Urinary bladder (tissue), 4 donors: ENCODE data around the gene NFATC1. TPM values are rescaled to one million over a fixed set of nuclear protein-coding genes. Genes with fewer than 3 reads are reported as not detected.

Experiments used
- DNase-seq: peaks from one replicate; pipeline ENCODE4 v3.0.0-alpha.2; 2015; ENCODE audit errors: extremely low spot score
- H3K27ac ChIP-seq: one replicate; pipeline ENCODE4 v1.5.1; 2013; ENCODE audit warnings: low read depth, mild to moderate bottlenecking, moderate library complexity
- H3K36me3 ChIP-seq: one replicate; pipeline ENCODE4 v1.6.1; 2013; ENCODE audit warnings: mild to moderate bottlenecking, moderate library complexity; ENCODE audit not compliant: insufficient read depth
- H3K4me1 ChIP-seq: one replicate; pipeline ENCODE4 v1.6.1; 2013; ENCODE audit warnings: mild to moderate bottlenecking, moderate library complexity; ENCODE audit not compliant: insufficient read depth
- H3K4me3 ChIP-seq: one replicate; pipeline ENCODE4 v1.5.1; 2013; ENCODE audit warnings: low read depth, low read length
- WGBS: extraction: QIAGEN DNeasy Blood & Tissue Kit; methylation state at CpG from one replicate; pipeline ENCODE4 v1.1.7; 2013; 5-methylcytosine and 5-hydroxymethylcytosine counted together
- polyA plus RNA-seq: library from polyadenylated mRNA; stranded (reverse); fragments of 200-250 nt; gene quantifications from one replicate; pipeline ENCODE4 v1.2.3, GENCODE V29; 2013
- total RNA-seq: library from RNA; depleted of rRNA; stranded (reverse); fragments of >200 nt; gene quantifications from one replicate; pipeline ENCODE4 v1.2.3, GENCODE V29; 2014
- donor health status: healthy with polysubstance abuse.
- donor health status: healthy.

Gene NFATC1
- total and polyA plus RNA-seq, 2 donors = 8.5 to 11.3 TPM

- no peak for DNase-seq
- H3K4me1 ChIP-seq = no peaks in the 10 kb centered on the region
- no peak overlapping the region for H3K4me3 ChIP-seq
- H3K27ac ChIP-seq = no peak overlapping the region
- 88% methylated on average over 12 of the region's 12 CpGs for WGBS
- H3K36me3 ChIP-seq = no peaks in the 10 kb centered on the region
These were observed 27.0 kb downstream of the NFATC1 start for GRCh38 chr18:79422783-79423165.

- no peaks in the 10 kb centered on the region for H3K4me1 ChIP-seq
- no peak overlapping the region for H3K27ac ChIP-seq
- no peak overlapping the region for H3K4me3 ChIP-seq
- 90% methylated on average over 26 of the region's 26 CpGs for WGBS
- no peaks in the 10 kb centered on the region for H3K36me3 ChIP-seq
- no peak for DNase-seq
These were observed 27.7 kb downstream of the NFATC1 start for GRCh38 chr18:79423211-79424007.

- WGBS = 78% methylated on average over 30 of the region's 30 CpGs
- no peak for DNase-seq
- no peaks in the 10 kb centered on the region for H3K4me1 ChIP-seq
- H3K4me3 ChIP-seq = no peak overlapping the region
- no peak overlapping the region for H3K27ac ChIP-seq
- no peaks in the 10 kb centered on the region for H3K36me3 ChIP-seq
These were observed 28.4 kb downstream of the NFATC1 start for GRCh38 chr18:79424008-79424565.

GRCh38 chr18:79424880-79425568, 29.3 kb downstream of the NFATC1 start:
- DNase-seq = no peak
- Histone ChIP-seq H3K4me3 (no peak overlapping the region), H3K4me1 (no peaks in the 10 kb centered on the region), H3K36me3 (no peaks in the 10 kb centered on the region), H3K27ac (no peak overlapping the region)
- 90% methylated on average over 19 of the region's 19 CpGs for WGBS

- WGBS = 90% methylated on average over 12 of the region's 12 CpGs
- Histone ChIP-seq H3K4me1 (no peaks in the 10 kb centered on the region), H3K36me3 (no peaks in the 10 kb centered on the region), H3K4me3 (no peak overlapping the region), H3K27ac (no peak overlapping the region)
- no peak for DNase-seq
These were observed 29.8 kb downstream of the NFATC1 start for GRCh38 chr18:79425569-79425886.

- no peaks in the 10 kb centered on the region for H3K4me1 ChIP-seq
- DNase-seq = no peak
- WGBS = 80% methylated on average over 37 of the region's 37 CpGs
- no peaks in the 10 kb centered on the region for H3K36me3 ChIP-seq
- no peak overlapping the region for H3K4me3 ChIP-seq
- no peak overlapping the region for H3K27ac ChIP-seq
These were observed 30.9 kb downstream of the NFATC1 start for GRCh38 chr18:79426376-79427300.

- no peaks in the 10 kb centered on the region for H3K36me3 ChIP-seq
These were observed 31.9 kb downstream of the NFATC1 start for GRCh38 chr18:79427368-79428225.

GRCh38 chr18:79428287-79428686, 32.6 kb downstream of the NFATC1 start:
- no peak for DNase-seq
- no peak overlapping the region for H3K27ac ChIP-seq
- no peak overlapping the region for H3K4me3 ChIP-seq
- WGBS = 83% methylated on average over 10 of the region's 10 CpGs
- H3K36me3 ChIP-seq = no peaks in the 10 kb centered on the region
- H3K4me1 ChIP-seq = no peaks in the 10 kb centered on the region

More at GRCh38 chr18:79427368-79428225, 31.9 kb downstream of the NFATC1 start:
- 75% methylated on average over 29 of the region's 29 CpGs for WGBS
- DNase-seq = no peak
- Histone ChIP-seq H3K4me3 (no peak overlapping the region), H3K27ac (no peak overlapping the region), H3K4me1 (no peaks in the 10 kb centered on the region)

- H3K4me1 ChIP-seq = no peaks in the 10 kb centered on the region
- no peak overlapping the region for H3K27ac ChIP-seq
- no peaks in the 10 kb centered on the region for H3K36me3 ChIP-seq
- DNase-seq = no peak
- WGBS = 93% methylated on average over 14 of the region's 14 CpGs
- no peak overlapping the region for H3K4me3 ChIP-seq
These were observed 33.7 kb downstream of the NFATC1 start for GRCh38 chr18:79429381-79429780.

GRCh38 chr18:79429785-79430281, 34.1 kb downstream of the NFATC1 start:
- H3K4me1 ChIP-seq = no peaks in the 10 kb centered on the region
- H3K27ac ChIP-seq = no peak overlapping the region
- H3K4me3 ChIP-seq = no peak overlapping the region
- 89% methylated on average over 27 of the region's 27 CpGs for WGBS
- no peaks in the 10 kb centered on the region for H3K36me3 ChIP-seq
- DNase-seq = no peak

GRCh38 chr18:79432376-79433120, 36.8 kb downstream of the NFATC1 start:
- H3K27ac ChIP-seq = no peak overlapping the region
- H3K36me3 ChIP-seq = no peaks in the 10 kb centered on the region
- 94% methylated on average over 33 of the region's 33 CpGs for WGBS
- no peak overlapping the region for H3K4me3 ChIP-seq
- no peak for DNase-seq
- no peaks in the 10 kb centered on the region for H3K4me1 ChIP-seq

GRCh38 chr18:79433431-79433830, 37.7 kb downstream of the NFATC1 start:
- Histone ChIP-seq H3K4me3 (no peak overlapping the region), H3K4me1 (no peaks in the 10 kb centered on the region), H3K36me3 (no peaks in the 10 kb centered on the region), H3K27ac (no peak overlapping the region)
- 96% methylated on average over 27 of the region's 27 CpGs for WGBS
- DNase-seq = no peak
